GM21528 (cell line): ENCODE measurements around the gene STUB1.
"Not testable (repeated sequence)": the region's sequence is repeated elsewhere in the genome, so short reads cannot be mapped to it uniquely, and the experiment has no call there.

Experiments used
- ATAC-seq: cut with Tn5 transposase; IDR thresholded peaks from one replicate; pipeline ENCODE4 v1.9.1; 2021; ENCODE audit warnings: mild to moderate bottlenecking, moderate library complexity; ENCODE audit not compliant: unreplicated experiment, low FRiP score

STUB1 gene

GRCh38 chr16:677316-678190 lies 2.7 kb upstream of the STUB1 start:
- ATAC-seq: no peak

- no peak for ATAC-seq
Observed at GRCh38 chr16:678209-678857, 1.9 kb upstream of the STUB1 start.

GRCh38 chr16:678858-679813 lies 1.1 kb upstream of the STUB1 start:
- no peak for ATAC-seq

GRCh38 chr16:680625-680945 lies 375 bp downstream of the STUB1 start:
- no peak for ATAC-seq

GRCh38 chr16:680967-681745 lies 946 bp downstream of the STUB1 start:
- ATAC-seq: no peak

- ATAC-seq: no peak
Observed at GRCh38 chr16:681746-682427, 1.7 kb downstream of the STUB1 start.

GRCh38 chr16:682493-683395 lies 2.5 kb downstream of the STUB1 start:
- no peak for ATAC-seq

- peak; percentile 2 for ATAC-seq
Observed at GRCh38 chr16:683396-684070, 3.3 kb downstream of the STUB1 start.

GRCh38 chr16:684071-684794 lies 4.0 kb downstream of the STUB1 start, which contains the start of gene JMJD8:
Gene JMJD8 (minus strand): TSS chr16:684334. CDS start chr16:684319, 15 bp downstream.
- peak; percentile 50 for ATAC-seq

GRCh38 chr16:684961-685696 lies 4.9 kb downstream of the STUB1 start:
- ATAC-seq: no peak

GRCh38 chr16:685967-686366 lies 5.8 kb downstream of the STUB1 start:
- no peak for ATAC-seq

- ATAC-seq: no peak
Observed at GRCh38 chr16:686459-687260, 6.5 kb downstream of the STUB1 start.

- no peak for ATAC-seq
Observed at GRCh38 chr16:687499-687898, 7.3 kb downstream of the STUB1 start.

GRCh38 chr16:689175-689897 lies 9.1 kb downstream of the STUB1 start:
- no peak for ATAC-seq

- ATAC-seq: not testable (repeated sequence)
Observed at GRCh38 chr16:691242-691641, 11.0 kb downstream of the STUB1 start.
